Body of pancreas (tissue), 4 donors: ENCODE data around the gene CCL25. TPM values are rescaled to one million over a fixed set of nuclear protein-coding genes. Genes with fewer than 3 reads are reported as not detected.

Experiments used
- ATAC-seq: fragments of 150-250 bp; one replicate; pipeline ENCODE4 v1.9.1; 2016
- DNase-seq, 4 donors: peaks; one replicate each; pipeline ENCODE4 v3.0.0-alpha.2; 2019
- H3K27ac ChIP-seq, 4 donors: fragments of 200-600 bp; sonication (generic); 1 replicate in 3 of 4; 2 replicates in 1 of 4; pipeline versions ENCODE4 v1.5.1 to v1.6.1; 2016 to 2019; ENCODE audit warnings: mild to moderate bottlenecking in 1 of 4, mixed read lengths in 1 of 4, moderate library complexity in 1 of 4
- H3K27me3 ChIP-seq, 2 donors: fragments of 200-600 bp; sonication (generic); one replicate each; pipeline ENCODE4 v1.6.0; 2016; ENCODE audit warnings: mild to moderate bottlenecking in 1 of 2
- H3K36me3 ChIP-seq, 2 donors: fragments of 200-600 bp; sonication (generic); replicated peaks in 1 of 2; 2 replicates each; pipeline ENCODE4 v1.5.1; 2016; ENCODE audit warnings: low read depth in 2 of 2; ENCODE audit not compliant: insufficient read depth in 1 of 2
- H3K4me1 ChIP-seq: fragments of 200-600 bp; sonication (generic); one replicate; pipeline ENCODE4 v1.6.0; 2016
- H3K4me3 ChIP-seq, 2 donors: fragments of 200-600 bp; sonication (generic); 1 replicate in 1 of 2; 2 replicates in 1 of 2; pipeline ENCODE4 v1.5.1; 2016 to 2019
- H3K9me3 ChIP-seq, 3 donors: fragments of 200-600 bp; sonication (generic); 1 replicate in 2 of 3; 2 replicates in 1 of 3; pipeline ENCODE4 v1.5.1; 2016
- POLR2A ChIP-seq, 3 donors: fragments of 450-650 bp; IDR thresholded peaks; one replicate each; pipeline ENCODE4 v1.6.1; 2016; ENCODE audit warnings: antibody characterized with exemption in 3 of 3, mild to moderate bottlenecking in 2 of 3
- WGBS, 2 donors: methylation state at CpG; one replicate each; pipeline ENCODE4 v1.1.5; 2017; 5-methylcytosine and 5-hydroxymethylcytosine counted together
- intact Hi-C: fragments of 100-400 bp; cut with DNase I; formaldehyde crosslinking; loops from one replicate; pipeline ENCODE4 v1.15.1; 2023
- total RNA-seq, 2 donors: library from RNA; depleted of rRNA; stranded (reverse); fragments of >200 nt; gene quantifications; one replicate each; pipeline ENCODE4 v1.1.0, GENCODE V29; 2016
- TF ChIP-seq, protein P1 (sequence below), 7 experiments: fragments of 450-650 bp in 4 of 7; fragments of 200-600 bp in 3 of 7; sonication (generic) in 3 of 7; IDR thresholded peaks; one replicate each; pipeline ENCODE4 v1.5.1; 2016 to 2019; ENCODE audit warnings: antibody characterized with exemption in 7 of 7

CCL25 gene
- total RNA-seq, 2 donors from 2014 or later, result not detected

DNA sequence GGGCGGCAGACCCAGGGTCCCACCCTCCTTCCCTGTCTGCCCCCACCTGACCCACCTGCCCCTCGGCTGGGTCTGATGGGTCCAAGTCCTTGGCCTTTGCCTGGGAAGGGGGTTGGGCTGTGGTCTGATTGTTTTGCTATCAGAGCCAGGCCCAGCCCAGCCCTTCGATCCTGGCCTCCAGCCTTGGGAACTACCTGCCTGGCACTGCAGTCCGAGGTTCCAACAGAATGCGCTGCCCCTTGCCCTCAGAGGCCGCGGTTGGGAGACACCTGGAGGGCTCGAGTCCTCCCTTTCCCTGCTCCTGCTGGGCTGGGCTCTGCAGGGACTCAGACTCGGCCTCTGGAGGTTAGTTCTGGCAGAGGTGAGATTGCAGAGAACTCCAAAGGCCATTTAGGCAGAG lies 1.6 kb downstream of the CCL25 start:
- Histone ChIP-seq H3K27ac (no peak overlapping the region), H3K36me3 (no peaks in the 10 kb centered on the region), H3K4me3 (no peak overlapping the region), H3K27me3 (no peaks in the 10 kb centered on the region), H3K9me3 (no peaks in the 10 kb centered on the region), H3K4me1 (peaks cover 8% of the 10 kb centered on the region)
- peak in 1 of 4 donors; percentile 9 for DNase-seq
- intact Hi-C loops, result no loop called here
- TF ChIP-seq, protein P1, sequence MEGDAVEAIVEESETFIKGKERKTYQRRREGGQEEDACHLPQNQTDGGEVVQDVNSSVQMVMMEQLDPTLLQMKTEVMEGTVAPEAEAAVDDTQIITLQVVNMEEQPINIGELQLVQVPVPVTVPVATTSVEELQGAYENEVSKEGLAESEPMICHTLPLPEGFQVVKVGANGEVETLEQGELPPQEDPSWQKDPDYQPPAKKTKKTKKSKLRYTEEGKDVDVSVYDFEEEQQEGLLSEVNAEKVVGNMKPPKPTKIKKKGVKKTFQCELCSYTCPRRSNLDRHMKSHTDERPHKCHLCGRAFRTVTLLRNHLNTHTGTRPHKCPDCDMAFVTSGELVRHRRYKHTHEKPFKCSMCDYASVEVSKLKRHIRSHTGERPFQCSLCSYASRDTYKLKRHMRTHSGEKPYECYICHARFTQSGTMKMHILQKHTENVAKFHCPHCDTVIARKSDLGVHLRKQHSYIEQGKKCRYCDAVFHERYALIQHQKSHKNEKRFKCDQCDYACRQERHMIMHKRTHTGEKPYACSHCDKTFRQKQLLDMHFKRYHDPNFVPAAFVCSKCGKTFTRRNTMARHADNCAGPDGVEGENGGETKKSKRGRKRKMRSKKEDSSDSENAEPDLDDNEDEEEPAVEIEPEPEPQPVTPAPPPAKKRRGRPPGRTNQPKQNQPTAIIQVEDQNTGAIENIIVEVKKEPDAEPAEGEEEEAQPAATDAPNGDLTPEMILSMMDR (IDR thresholded peaks at IDR 0.05), result no peak
- TF ChIP-seq POLR2A (IDR thresholded peaks at IDR 0.05), result no peak
- WGBS, 2 donors, result 13 to 14% methylated on average over 1 to 9 of the region's 9 CpGs
- no peak for ATAC-seq

DNA sequence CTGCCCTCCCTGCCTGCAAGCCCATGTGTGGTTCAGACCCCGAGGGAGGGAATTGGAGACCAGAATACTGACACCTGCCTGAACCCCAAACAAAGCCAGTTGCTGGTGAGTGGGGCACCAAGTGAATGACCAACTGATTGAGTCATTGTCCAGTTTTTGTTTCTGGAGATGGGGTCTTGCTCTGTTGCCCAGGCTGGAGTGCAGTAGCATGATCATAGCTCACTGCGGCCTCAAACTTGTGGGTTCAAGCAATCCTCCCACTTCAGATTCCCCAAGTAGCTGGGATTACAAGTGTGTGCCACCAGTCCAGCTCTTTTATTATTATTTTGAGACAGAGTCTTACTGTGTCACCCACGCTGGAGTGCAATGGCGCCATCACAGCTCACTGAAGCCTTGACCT lies 4.0 kb downstream of the CCL25 start:
- H3K36me3 ChIP-seq, result no peaks in the 10 kb centered on the region
- no peaks in the 10 kb centered on the region for H3K4me1 ChIP-seq
- H3K9me3 ChIP-seq, result no peaks in the 10 kb centered on the region
- ATAC-seq, result no peak
- no peak overlapping the region for H3K4me3 ChIP-seq
- DNase-seq, result no peak
- H3K27me3 ChIP-seq, result no peaks in the 10 kb centered on the region
- no peak overlapping the region for H3K27ac ChIP-seq
- TF ChIP-seq, protein P1 (IDR thresholded peaks at IDR 0.05), result no peak
- TF ChIP-seq POLR2A (IDR thresholded peaks at IDR 0.05), result no peak
- 86 to 96% methylated on average over 2 to 4 of the region's 4 CpGs for WGBS, 2 donors
- intact Hi-C loops, result no loop called here

DNA sequence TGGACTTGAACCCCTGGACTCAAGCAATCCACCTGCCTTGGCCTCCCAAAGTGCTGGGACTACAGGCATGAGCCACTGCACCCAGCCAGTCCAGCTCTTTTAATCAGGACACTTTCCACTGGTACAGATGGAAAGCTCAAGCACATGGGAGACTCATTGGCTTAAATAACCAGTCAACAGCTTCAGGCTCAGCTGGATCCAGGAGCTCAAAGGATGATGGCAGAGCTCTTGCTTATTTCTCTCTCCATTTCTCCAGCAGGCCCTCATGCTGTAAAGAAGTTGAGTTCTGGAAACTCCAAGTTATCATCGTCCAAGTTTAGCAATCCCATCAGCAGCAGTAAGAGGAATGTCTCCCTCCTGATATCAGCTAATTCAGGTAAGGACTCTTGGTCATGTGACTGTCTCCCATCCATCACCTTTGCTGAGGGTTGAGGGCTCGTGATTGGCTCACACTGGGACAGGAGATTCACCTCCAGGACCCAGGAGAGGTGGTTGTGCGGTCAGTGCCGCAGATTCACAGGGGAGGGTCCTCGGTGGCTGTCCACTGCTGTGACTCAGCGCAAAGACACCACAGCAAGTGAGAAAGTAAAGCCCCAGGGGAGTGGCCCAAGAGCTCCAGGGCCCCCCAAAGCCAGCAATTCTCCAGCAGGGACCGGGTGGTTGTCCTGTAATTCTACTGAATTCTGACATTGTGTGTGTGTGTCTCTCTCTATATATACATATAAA lies 5.1 kb downstream of the CCL25 start:
- no peak overlapping the region for H3K4me3 ChIP-seq
- no peaks in the 10 kb centered on the region for H3K27me3 ChIP-seq
- no peak overlapping the region for H3K27ac ChIP-seq
- intact Hi-C loops, result no loop called here
- no peak for TF ChIP-seq POLR2A (IDR thresholded peaks at IDR 0.05)
- TF ChIP-seq, protein P1 (IDR thresholded peaks at IDR 0.05), result no peak
- 76 to 80% methylated on average over 7 of the region's 7 CpGs for WGBS, 2 donors
- no peaks in the 10 kb centered on the region for H3K4me1 ChIP-seq
- no peaks in the 10 kb centered on the region for H3K9me3 ChIP-seq
- ATAC-seq, result no peak
- H3K36me3 ChIP-seq, result no peaks in the 10 kb centered on the region
- no peak for DNase-seq

DNA sequence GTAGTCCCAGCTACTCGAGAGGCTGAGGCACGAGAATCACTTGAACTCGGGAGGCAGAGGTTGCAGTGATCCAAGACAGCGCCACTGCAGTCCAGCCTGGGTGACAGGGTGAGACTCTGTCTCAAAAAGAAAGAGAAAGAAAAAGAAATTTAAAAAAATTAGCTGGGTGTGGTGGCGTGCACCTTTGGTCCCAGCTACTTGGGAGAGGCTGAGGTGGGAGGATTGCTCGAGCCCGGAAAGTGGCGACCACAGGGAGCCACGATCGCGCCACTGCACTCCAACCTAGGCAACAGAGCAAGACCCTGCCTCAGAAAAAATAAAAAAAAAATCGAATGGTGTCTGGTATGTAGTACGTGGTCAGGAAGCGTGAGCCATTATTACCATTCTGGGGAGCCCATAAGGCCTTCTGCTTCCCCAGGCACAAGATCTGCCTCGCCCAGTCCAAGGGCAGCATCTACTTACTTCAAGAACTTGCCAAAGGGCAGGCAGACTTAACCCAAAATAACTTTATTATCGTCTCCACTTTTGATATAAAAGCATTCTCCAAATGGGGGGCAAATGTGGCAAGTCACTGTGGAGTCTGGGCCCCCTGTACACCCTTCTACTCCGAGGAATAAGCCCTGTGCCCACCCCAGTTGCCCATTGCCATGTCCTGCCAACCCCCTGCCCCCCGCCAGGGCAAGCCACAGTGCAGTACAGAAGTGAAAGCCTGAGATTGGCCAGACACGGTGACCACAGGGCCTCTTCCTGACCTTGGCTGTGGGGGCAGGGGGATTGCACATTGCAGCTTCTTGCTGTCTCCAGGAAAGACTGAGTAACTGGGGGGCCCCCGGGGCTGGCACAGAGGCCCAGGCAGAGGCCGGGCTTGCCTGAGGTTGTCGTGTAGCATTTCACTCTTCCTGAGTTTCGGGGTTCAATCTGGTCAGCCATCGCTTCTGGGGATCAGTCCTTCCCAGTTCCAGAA lies 12.6 kb downstream of the CCL25 start:
- WGBS, 2 donors, result 75 to 81% methylated on average over 23 to 24 of the region's 24 CpGs
- TF ChIP-seq, protein P1 (IDR thresholded peaks at IDR 0.05), result no peak
- no peak for TF ChIP-seq POLR2A (IDR thresholded peaks at IDR 0.05)
- ATAC-seq, result no peak

More for the DNA sequence above, 12.6 kb downstream of the CCL25 start:
- intact Hi-C loops, result no loop called here
- Histone ChIP-seq H3K4me3 (no peak overlapping the region), H3K4me1 (no peaks in the 10 kb centered on the region), H3K9me3 (peaks cover 0 to 7% (median 0%) of the 10 kb centered on the region in 3 donors), H3K36me3 (no peaks in the 10 kb centered on the region), H3K27me3 (no peaks in the 10 kb centered on the region), H3K27ac (no peak overlapping the region)
- no peak for DNase-seq
